WTC11 (cell line): ENCODE data around the gene TCF12.

Source experiments
- CREB1 ChIP-seq: sonication (generic); formaldehyde crosslinking; IDR thresholded peaks from 2 replicates; pipeline ENCODE4 v1.8.0; 2023; ENCODE audit warnings: mild to moderate bottlenecking, missing genetic modification reagents
- NFYB ChIP-seq: sonication (generic); formaldehyde crosslinking; conservative IDR thresholded peaks from 2 replicates; pipeline ENCODE4 v1.8.0; 2022; ENCODE audit warnings: low read depth, missing genetic modification reagents
- SP1 ChIP-seq: sonication (generic); formaldehyde crosslinking; conservative IDR thresholded peaks from 2 replicates; pipeline ENCODE4 v1.8.1; 2022; ENCODE audit warnings: missing genetic modification reagents
- TCF7 ChIP-seq: sonication (generic); formaldehyde crosslinking; IDR thresholded peaks from 2 replicates; pipeline ENCODE4 v1.8.0; 2022; ENCODE audit warnings: mild to moderate bottlenecking, low read depth, missing genetic modification reagents, moderate library complexity
- TP53 ChIP-seq: sonication (generic); formaldehyde crosslinking; IDR thresholded peaks from 2 replicates; pipeline ENCODE4 v1.8.1; 2023; ENCODE audit warnings: mild to moderate bottlenecking, missing genetic modification reagents
- ZNF138 ChIP-seq: sonication (generic); formaldehyde crosslinking; conservative IDR thresholded peaks from 2 replicates; pipeline ENCODE4 v1.8.1; 2022; ENCODE audit warnings: mild to moderate bottlenecking, moderate library complexity, missing genetic modification reagents
- TF ChIP-seq, protein P1 (sequence below): fragments of 200-600 bp; IDR thresholded peaks from 2 replicates; pipeline ENCODE4 v1.8.0; 2022; ENCODE audit warnings: antibody characterized with exemption
- TF ChIP-seq, protein P2 (sequence below): sonication (generic); formaldehyde crosslinking; IDR thresholded peaks from 2 replicates; pipeline ENCODE4 v1.8.1; 2023; ENCODE audit warnings: mild to moderate bottlenecking, missing genetic modification reagents, moderate library complexity
- TF ChIP-seq, protein P3 (sequence below): sonication (generic); formaldehyde crosslinking; IDR thresholded peaks from 2 replicates; pipeline ENCODE4 v1.8.0; 2023; ENCODE audit warnings: missing genetic modification reagents

DNA sequence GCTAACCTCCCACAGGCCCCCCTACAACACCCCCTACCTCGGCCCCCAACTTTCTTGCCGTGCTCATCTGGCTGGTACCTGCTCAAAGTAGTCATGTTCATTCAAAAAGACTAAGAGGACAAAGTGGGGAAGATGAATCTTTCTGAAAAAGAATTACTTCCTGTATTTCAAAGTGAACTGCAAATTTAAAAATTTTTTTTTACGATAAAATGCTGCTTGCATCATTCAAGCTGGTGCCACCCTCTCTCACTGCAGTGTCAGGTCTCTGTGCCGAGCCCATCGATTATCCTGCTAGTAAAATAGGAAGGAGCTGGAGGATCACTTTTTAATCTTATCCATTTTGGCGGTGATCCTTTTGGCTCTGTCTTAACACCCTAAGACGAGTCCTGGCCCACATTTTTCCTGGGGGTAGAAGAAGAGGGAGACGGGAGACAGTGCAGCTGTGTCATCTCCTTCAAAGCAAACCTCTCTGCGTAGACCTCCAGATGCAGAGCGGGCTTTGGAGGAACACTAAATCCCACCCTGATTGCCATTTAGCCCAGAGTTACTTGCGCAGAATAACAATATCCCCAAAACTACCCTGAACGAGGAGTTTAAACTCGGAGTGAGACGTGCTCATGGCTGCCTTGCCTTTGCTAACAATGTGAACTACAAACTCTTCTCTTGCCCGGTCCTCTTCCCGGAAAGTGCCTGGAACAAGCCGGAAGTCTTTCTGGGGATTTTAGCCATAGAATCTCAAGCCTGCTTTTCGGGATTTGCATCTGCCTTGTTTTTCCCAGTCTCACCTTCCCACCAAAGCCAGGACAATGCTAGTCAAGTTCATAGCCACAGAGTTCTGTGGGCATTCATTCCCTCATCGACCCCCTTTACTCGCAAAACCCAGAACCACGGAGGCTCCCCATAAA, 391.7 kb downstream of the TCF12 start:
- TF ChIP-seq, protein P1, sequence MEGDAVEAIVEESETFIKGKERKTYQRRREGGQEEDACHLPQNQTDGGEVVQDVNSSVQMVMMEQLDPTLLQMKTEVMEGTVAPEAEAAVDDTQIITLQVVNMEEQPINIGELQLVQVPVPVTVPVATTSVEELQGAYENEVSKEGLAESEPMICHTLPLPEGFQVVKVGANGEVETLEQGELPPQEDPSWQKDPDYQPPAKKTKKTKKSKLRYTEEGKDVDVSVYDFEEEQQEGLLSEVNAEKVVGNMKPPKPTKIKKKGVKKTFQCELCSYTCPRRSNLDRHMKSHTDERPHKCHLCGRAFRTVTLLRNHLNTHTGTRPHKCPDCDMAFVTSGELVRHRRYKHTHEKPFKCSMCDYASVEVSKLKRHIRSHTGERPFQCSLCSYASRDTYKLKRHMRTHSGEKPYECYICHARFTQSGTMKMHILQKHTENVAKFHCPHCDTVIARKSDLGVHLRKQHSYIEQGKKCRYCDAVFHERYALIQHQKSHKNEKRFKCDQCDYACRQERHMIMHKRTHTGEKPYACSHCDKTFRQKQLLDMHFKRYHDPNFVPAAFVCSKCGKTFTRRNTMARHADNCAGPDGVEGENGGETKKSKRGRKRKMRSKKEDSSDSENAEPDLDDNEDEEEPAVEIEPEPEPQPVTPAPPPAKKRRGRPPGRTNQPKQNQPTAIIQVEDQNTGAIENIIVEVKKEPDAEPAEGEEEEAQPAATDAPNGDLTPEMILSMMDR, result no peak
- TF ChIP-seq CREB1 (CRISPR knock-in tag) (no peak), ZNF138 (CRISPR knock-in tag) (no peak), TCF7 (CRISPR knock-in tag) (no peak), NFYB (CRISPR knock-in tag) (no peak), SP1 (CRISPR knock-in tag) (no peak), TP53 (CRISPR knock-in tag) (no peak)
- TF ChIP-seq, protein P2, sequence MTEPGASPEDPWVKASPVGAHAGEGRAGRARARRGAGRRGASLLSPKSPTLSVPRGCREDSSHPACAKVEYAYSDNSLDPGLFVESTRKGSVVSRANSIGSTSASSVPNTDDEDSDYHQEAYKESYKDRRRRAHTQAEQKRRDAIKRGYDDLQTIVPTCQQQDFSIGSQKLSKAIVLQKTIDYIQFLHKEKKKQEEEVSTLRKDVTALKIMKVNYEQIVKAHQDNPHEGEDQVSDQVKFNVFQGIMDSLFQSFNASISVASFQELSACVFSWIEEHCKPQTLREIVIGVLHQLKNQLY (CRISPR knock-in tag), result no peak
- TF ChIP-seq, protein P3, sequence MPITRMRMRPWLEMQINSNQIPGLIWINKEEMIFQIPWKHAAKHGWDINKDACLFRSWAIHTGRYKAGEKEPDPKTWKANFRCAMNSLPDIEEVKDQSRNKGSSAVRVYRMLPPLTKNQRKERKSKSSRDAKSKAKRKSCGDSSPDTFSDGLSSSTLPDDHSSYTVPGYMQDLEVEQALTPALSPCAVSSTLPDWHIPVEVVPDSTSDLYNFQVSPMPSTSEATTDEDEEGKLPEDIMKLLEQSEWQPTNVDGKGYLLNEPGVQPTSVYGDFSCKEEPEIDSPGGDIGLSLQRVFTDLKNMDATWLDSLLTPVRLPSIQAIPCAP, result no peak
